ENCODE results near the gene MINDY4B.
"Not testable (repeated sequence)": the region's sequence is repeated elsewhere in the genome, so short reads cannot be mapped to it uniquely, and the experiment has no call there.

Gene MINDY4B

GRCh38 chr3:150874666-150875219 lies 30.5 kb downstream of the MINDY4B start:
- Histone ChIP-seq H3K56ac (ENCODE audit: low read length) (no peak overlapping the region), H3K27me3 (ENCODE audit: insufficient read depth, low read length, poor library complexity) (no peaks in the 10 kb centered on the region), H3K18ac (ENCODE audit: low read length) (no peak overlapping the region), H4K8ac (ENCODE audit: low read depth, low read length) (no peak overlapping the region), H3K4me3 (ENCODE audit: low read length) (no peak overlapping the region), H2AK5ac (ENCODE audit: low read length) (no peak overlapping the region), H2BK5ac (ENCODE audit: low read length) (no peak overlapping the region), H3K27ac (ENCODE audit: low read depth, low read length) (no peak overlapping the region), H3K9ac (ENCODE audit: low read length) (no peak overlapping the region), H3K36me3 (ENCODE audit: control insufficient read depth, insufficient read depth, low read length) (no peaks in the 10 kb centered on the region), H2BK120ac (ENCODE audit: low read depth, low read length) (no peak overlapping the region), H3K4me2 (ENCODE audit: low read length) (no peak overlapping the region), H3K79me2 (ENCODE audit: control insufficient read depth, insufficient read depth, low read length) (no peaks in the 10 kb centered on the region), H3K4me1 (ENCODE audit: control insufficient read depth, low read depth, low read length) (no peaks in the 10 kb centered on the region), H3K4ac (ENCODE audit: low read depth, low read length) (no peak overlapping the region), H4K5ac (ENCODE audit: low read length) (no peak overlapping the region), H3K23ac (ENCODE audit: low read length) (no peak overlapping the region), H3K79me1 (ENCODE audit: low read length) (no peaks in the 10 kb centered on the region), H2BK15ac (replicated peaks; ENCODE audit: low read depth) (no peak overlapping the region)
- DNase-seq, result no peak
- WGBS (ENCODE audit: extremely low coverage, insufficient coverage, low lambda C conversion rate), result no CpG with 5 or more reads among the region's 1 CpG

DNA sequence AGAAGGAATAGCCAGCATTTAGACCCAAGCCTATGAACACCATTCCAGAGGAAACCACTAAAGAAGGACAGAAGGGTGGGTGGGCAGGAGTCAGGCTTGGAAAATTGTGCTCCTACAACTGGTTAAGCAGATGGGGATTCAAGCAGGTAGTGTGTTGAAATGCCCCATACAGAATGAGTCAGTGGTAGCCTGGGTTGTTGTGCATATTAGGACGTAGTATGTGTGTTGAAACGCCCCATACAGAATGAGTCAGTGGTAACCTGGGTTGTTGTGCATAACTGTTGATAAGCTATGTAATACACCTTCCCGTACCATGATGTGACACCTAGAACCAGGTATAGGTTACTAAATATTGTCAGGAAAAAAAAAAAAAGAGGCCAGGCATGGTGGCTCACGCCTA lies 34.0 kb downstream of the MINDY4B start:
- WGBS (ENCODE audit: extremely low coverage, insufficient coverage, low lambda C conversion rate), result no CpG with 5 or more reads among the region's 4 CpGs
- Histone ChIP-seq H3K56ac (ENCODE audit: low read length) (no peak overlapping the region), H4K8ac (ENCODE audit: low read depth, low read length) (no peak overlapping the region), H2BK120ac (ENCODE audit: low read depth, low read length) (no peak overlapping the region), H3K4me3 (ENCODE audit: low read length) (no peak overlapping the region), H3K4ac (ENCODE audit: low read depth, low read length) (no peak overlapping the region), H3K23ac (ENCODE audit: low read length) (no peak overlapping the region), H3K36me3 (ENCODE audit: control insufficient read depth, insufficient read depth, low read length) (no peaks in the 10 kb centered on the region), H3K9ac (ENCODE audit: low read length) (no peak overlapping the region), H3K4me1 (ENCODE audit: control insufficient read depth, low read depth, low read length) (no peaks in the 10 kb centered on the region), H3K79me1 (ENCODE audit: low read length) (no peaks in the 10 kb centered on the region), H3K18ac (ENCODE audit: low read length) (no peak overlapping the region), H4K5ac (ENCODE audit: low read length) (no peak overlapping the region), H2BK5ac (ENCODE audit: low read length) (no peak overlapping the region), H2BK15ac (replicated peaks; ENCODE audit: low read depth) (no peak overlapping the region), H3K4me2 (ENCODE audit: low read length) (no peak overlapping the region), H3K27ac (ENCODE audit: low read depth, low read length) (no peak overlapping the region), H2AK5ac (ENCODE audit: low read length) (no peak overlapping the region), H3K27me3 (ENCODE audit: insufficient read depth, low read length, poor library complexity) (no peaks in the 10 kb centered on the region), H3K79me2 (ENCODE audit: control insufficient read depth, insufficient read depth, low read length) (no peaks in the 10 kb centered on the region)
- DNase-seq, result no peak

DNA sequence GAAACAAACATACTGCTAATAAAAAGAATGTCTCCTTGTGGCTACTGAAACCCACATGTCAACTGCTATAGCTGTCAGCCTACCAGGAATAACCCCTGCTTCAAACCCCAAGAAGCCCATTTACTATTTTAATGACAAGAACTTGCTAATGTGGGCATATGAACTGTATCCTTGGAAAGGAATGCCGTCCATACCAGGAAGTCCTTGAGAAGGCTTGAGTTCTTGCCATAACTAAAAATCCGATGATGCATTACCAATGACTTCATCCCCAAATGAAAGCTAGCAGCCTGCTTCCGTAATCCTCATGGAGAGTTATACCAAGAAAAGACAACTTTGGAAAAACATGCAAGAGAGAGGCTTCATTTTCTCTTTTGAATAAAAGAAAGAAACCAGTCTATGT lies 34.8 kb downstream of the MINDY4B start:
- Histone ChIP-seq H2AK5ac (ENCODE audit: low read length) (no peak overlapping the region), H3K27me3 (ENCODE audit: insufficient read depth, low read length, poor library complexity) (no peaks in the 10 kb centered on the region), H3K79me1 (ENCODE audit: low read length) (no peaks in the 10 kb centered on the region), H3K36me3 (ENCODE audit: control insufficient read depth, insufficient read depth, low read length) (no peaks in the 10 kb centered on the region), H3K79me2 (ENCODE audit: control insufficient read depth, insufficient read depth, low read length) (no peaks in the 10 kb centered on the region), H4K8ac (ENCODE audit: low read depth, low read length) (no peak overlapping the region), H3K56ac (ENCODE audit: low read length) (no peak overlapping the region), H2BK120ac (ENCODE audit: low read depth, low read length) (no peak overlapping the region), H3K9ac (ENCODE audit: low read length) (no peak overlapping the region), H3K4me2 (ENCODE audit: low read length) (no peak overlapping the region), H2BK15ac (replicated peaks; ENCODE audit: low read depth) (no peak overlapping the region), H3K4me3 (ENCODE audit: low read length) (no peak overlapping the region), H3K4me1 (ENCODE audit: control insufficient read depth, low read depth, low read length) (no peaks in the 10 kb centered on the region), H3K27ac (ENCODE audit: low read depth, low read length) (no peak overlapping the region), H3K23ac (ENCODE audit: low read length) (no peak overlapping the region), H3K18ac (ENCODE audit: low read length) (no peak overlapping the region), H3K4ac (ENCODE audit: low read depth, low read length) (no peak overlapping the region), H2BK5ac (ENCODE audit: low read length) (no peak overlapping the region), H4K5ac (ENCODE audit: low read length) (no peak overlapping the region)
- peak; percentile 57 for DNase-seq
- no CpG with 5 or more reads among the region's 3 CpGs for WGBS (ENCODE audit: extremely low coverage, insufficient coverage, low lambda C conversion rate)

DNA sequence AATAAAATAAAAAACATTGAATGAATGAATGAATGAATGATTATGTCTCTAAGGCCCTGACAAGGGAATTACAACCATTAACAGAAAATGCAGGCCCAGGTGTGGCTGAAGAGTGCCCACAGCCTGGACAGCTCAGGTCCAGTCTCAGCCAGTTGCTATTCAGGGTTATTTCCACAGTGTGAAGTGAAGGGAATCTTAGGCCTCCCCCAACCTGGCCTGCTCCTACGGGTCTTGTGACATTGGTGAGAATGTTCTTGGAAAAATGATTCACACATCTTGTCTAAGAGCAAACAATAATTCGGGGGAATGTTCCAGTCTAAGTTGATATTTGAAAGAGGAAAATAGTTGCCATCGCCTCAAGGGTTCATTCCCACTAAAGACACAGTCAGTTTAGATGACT lies 37.0 kb downstream of the MINDY4B start:
- Histone ChIP-seq H3K4me1 (ENCODE audit: control insufficient read depth, low read depth, low read length) (no peaks in the 10 kb centered on the region), H3K36me3 (ENCODE audit: control insufficient read depth, insufficient read depth, low read length) (no peaks in the 10 kb centered on the region), H3K18ac (ENCODE audit: low read length) (no peak overlapping the region), H3K56ac (ENCODE audit: low read length) (no peak overlapping the region), H2BK15ac (replicated peaks; ENCODE audit: low read depth) (no peak overlapping the region), H3K27me3 (ENCODE audit: insufficient read depth, low read length, poor library complexity) (no peaks in the 10 kb centered on the region), H3K4me2 (ENCODE audit: low read length) (no peak overlapping the region), H3K79me2 (ENCODE audit: control insufficient read depth, insufficient read depth, low read length) (no peaks in the 10 kb centered on the region), H3K27ac (ENCODE audit: low read depth, low read length) (no peak overlapping the region), H4K8ac (ENCODE audit: low read depth, low read length) (no peak overlapping the region), H3K4ac (ENCODE audit: low read depth, low read length) (no peak overlapping the region), H2BK120ac (ENCODE audit: low read depth, low read length) (no peak overlapping the region), H3K79me1 (ENCODE audit: low read length) (no peaks in the 10 kb centered on the region), H3K9ac (ENCODE audit: low read length) (no peak overlapping the region), H2BK5ac (ENCODE audit: low read length) (no peak overlapping the region), H4K5ac (ENCODE audit: low read length) (no peak overlapping the region), H3K23ac (ENCODE audit: low read length) (no peak overlapping the region), H3K4me3 (ENCODE audit: low read length) (no peak overlapping the region), H2AK5ac (ENCODE audit: low read length) (no peak overlapping the region)
- DNase-seq, result no peak
- no CpG with 5 or more reads among the region's 3 CpGs for WGBS (ENCODE audit: extremely low coverage, insufficient coverage, low lambda C conversion rate)

DNA sequence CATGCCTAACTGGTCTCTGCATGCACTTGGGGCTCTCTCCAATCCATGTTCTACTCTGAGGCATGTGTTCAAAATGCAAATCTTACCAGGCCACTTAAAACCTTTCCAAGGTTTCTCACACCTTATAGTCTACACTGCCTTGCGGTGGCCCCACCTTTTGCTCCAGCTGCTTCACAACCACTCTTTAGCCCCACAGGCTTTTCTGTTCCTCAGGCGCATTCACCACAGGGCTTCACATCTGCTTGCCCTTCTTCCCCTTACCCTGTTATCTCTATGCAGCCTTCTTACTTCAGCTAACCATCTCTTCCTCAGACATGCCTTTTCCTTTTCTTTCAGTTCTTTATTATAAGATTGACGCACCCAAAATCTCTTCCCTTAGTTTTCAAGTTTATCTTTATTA lies 37.8 kb downstream of the MINDY4B start:
- no CpG with 5 or more reads among the region's 3 CpGs for WGBS (ENCODE audit: extremely low coverage, insufficient coverage, low lambda C conversion rate)
- Histone ChIP-seq H3K27me3 (ENCODE audit: insufficient read depth, low read length, poor library complexity) (no peaks in the 10 kb centered on the region), H3K79me1 (ENCODE audit: low read length) (no peaks in the 10 kb centered on the region), H3K4me2 (ENCODE audit: low read length) (no peak overlapping the region), H3K4me1 (ENCODE audit: control insufficient read depth, low read depth, low read length) (no peaks in the 10 kb centered on the region), H3K56ac (ENCODE audit: low read length) (no peak overlapping the region), H2BK5ac (ENCODE audit: low read length) (no peak overlapping the region), H3K23ac (ENCODE audit: low read length) (no peak overlapping the region), H3K36me3 (ENCODE audit: control insufficient read depth, insufficient read depth, low read length) (no peaks in the 10 kb centered on the region), H3K9ac (ENCODE audit: low read length) (no peak overlapping the region), H2BK120ac (ENCODE audit: low read depth, low read length) (no peak overlapping the region), H3K4me3 (ENCODE audit: low read length) (no peak overlapping the region), H2AK5ac (ENCODE audit: low read length) (no peak overlapping the region), H4K5ac (ENCODE audit: low read length) (no peak overlapping the region), H3K27ac (ENCODE audit: low read depth, low read length) (no peak overlapping the region), H2BK15ac (replicated peaks; ENCODE audit: low read depth) (no peak overlapping the region), H3K79me2 (ENCODE audit: control insufficient read depth, insufficient read depth, low read length) (no peaks in the 10 kb centered on the region), H3K18ac (ENCODE audit: low read length) (no peak overlapping the region), H3K4ac (ENCODE audit: low read depth, low read length) (no peak overlapping the region), H4K8ac (ENCODE audit: low read depth, low read length) (no peak overlapping the region)
- no peak for DNase-seq

DNA sequence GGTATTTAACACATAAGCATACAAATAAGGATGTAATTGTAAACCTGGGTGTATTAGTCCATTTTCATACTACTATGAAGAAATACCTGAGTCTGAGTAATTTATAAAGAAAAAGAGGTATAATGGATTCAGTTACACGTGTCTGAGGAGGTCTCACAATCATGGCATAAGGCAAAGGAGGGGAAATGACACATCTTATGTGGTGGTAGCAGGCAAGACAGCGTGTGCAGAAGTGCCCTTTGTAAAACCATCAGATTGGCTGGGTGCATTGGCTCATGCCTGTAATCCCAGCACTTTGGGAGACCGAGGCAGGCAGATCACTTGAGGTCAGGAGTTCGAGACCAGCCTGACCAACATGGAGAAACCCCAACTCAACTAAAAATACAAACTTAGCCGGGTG lies 41.3 kb downstream of the MINDY4B start:
- DNase-seq; H2BK120ac ChIP-seq (ENCODE audit: low read depth, low read length); H3K23ac ChIP-seq (ENCODE audit: low read length); H2AK5ac ChIP-seq (ENCODE audit: low read length); H3K4me2 ChIP-seq (ENCODE audit: low read length); H2BK15ac ChIP-seq (replicated peaks; ENCODE audit: low read depth); H3K79me1 ChIP-seq (ENCODE audit: low read length); H3K9ac ChIP-seq (ENCODE audit: low read length); H3K18ac ChIP-seq (ENCODE audit: low read length); H3K4me3 ChIP-seq (ENCODE audit: low read length); H4K8ac ChIP-seq (ENCODE audit: low read depth, low read length); H3K36me3 ChIP-seq (ENCODE audit: control insufficient read depth, insufficient read depth, low read length); H3K27me3 ChIP-seq (ENCODE audit: insufficient read depth, low read length, poor library complexity); H4K5ac ChIP-seq (ENCODE audit: low read length); H3K56ac ChIP-seq (ENCODE audit: low read length); H3K27ac ChIP-seq (ENCODE audit: low read depth, low read length); H3K79me2 ChIP-seq (ENCODE audit: control insufficient read depth, insufficient read depth, low read length); H3K4me1 ChIP-seq (ENCODE audit: control insufficient read depth, low read depth, low read length); H3K4ac ChIP-seq (ENCODE audit: low read depth, low read length); H2BK5ac ChIP-seq (ENCODE audit: low read length): not testable (repeated sequence)
- no CpG with 5 or more reads among the region's 5 CpGs for WGBS (ENCODE audit: extremely low coverage, insufficient coverage, low lambda C conversion rate)

Measured in mesendoderm (in vitro differentiated cells).